ENCODE results near the gene SETD3.

Gene SETD3

GRCh38 chr14:99512571-99513182, 32.0 kb upstream of the SETD3 start:
- DNase-seq (ENCODE audit: insufficient read length, low spot score) (no peak), FAIRE-seq (no peak)
- TF ChIP-seq POLR2AphosphoS5 (IDR thresholded peaks at IDR 0.05; ENCODE audit: low read depth, low read length) = peak; percentile 62; the same call in 1 of the 2 replicates
- TF ChIP-seq TAF1 (IDR thresholded peaks at IDR 0.05; ENCODE audit: low read depth, low read length) = no peak
- no peak for TF ChIP-seq SPI1 (IDR thresholded peaks at IDR 0.05; ENCODE audit: low read depth, low read length)

GRCh38 chr14:99512110-99512449, 31.4 kb upstream of the SETD3 start:
- FAIRE-seq (no peak), DNase-seq (ENCODE audit: insufficient read length, low spot score) (no peak)
- no peak for TF ChIP-seq PAX5 (IDR thresholded peaks at IDR 0.05; ENCODE audit: insufficient read depth, low read length, severe bottlenecking)
- TF ChIP-seq POLR2AphosphoS5 (IDR thresholded peaks at IDR 0.05; ENCODE audit: low read depth, low read length) = no peak
- no peak for TF ChIP-seq SPI1 (IDR thresholded peaks at IDR 0.05; ENCODE audit: low read depth, low read length)
- no peak for TF ChIP-seq POLR2A (IDR thresholded peaks at IDR 0.05; ENCODE audit: low read depth, low read length)
- TF ChIP-seq TAF1 (IDR thresholded peaks at IDR 0.05; ENCODE audit: low read depth, low read length) = no peak
- no peak for TF ChIP-seq POU2F2 (IDR thresholded peaks at IDR 0.05; ENCODE audit: low read depth, low read length)

GRCh38 chr14:99511421-99512109, 30.9 kb upstream of the SETD3 start:
- FAIRE-seq (no peak), DNase-seq (ENCODE audit: insufficient read length, low spot score) (no peak)
- TF ChIP-seq PAX5 (IDR thresholded peaks at IDR 0.05; ENCODE audit: insufficient read depth, low read length, severe bottlenecking) = no peak
- TF ChIP-seq TAF1 (IDR thresholded peaks at IDR 0.05; ENCODE audit: low read depth, low read length) = no peak
- no peak for TF ChIP-seq SPI1 (IDR thresholded peaks at IDR 0.05; ENCODE audit: low read depth, low read length)
- TF ChIP-seq POLR2A (IDR thresholded peaks at IDR 0.05; ENCODE audit: low read depth, low read length) = no peak
- no peak for TF ChIP-seq POU2F2 (IDR thresholded peaks at IDR 0.05; ENCODE audit: low read depth, low read length)
- no peak for TF ChIP-seq POLR2AphosphoS5 (IDR thresholded peaks at IDR 0.05; ENCODE audit: low read depth, low read length)

- FAIRE-seq (no peak), DNase-seq (ENCODE audit: insufficient read length, low spot score) (no peak)
- no peak for TF ChIP-seq TAF1 (IDR thresholded peaks at IDR 0.05; ENCODE audit: low read depth, low read length)
- no peak for TF ChIP-seq POLR2AphosphoS5 (IDR thresholded peaks at IDR 0.05; ENCODE audit: low read depth, low read length)
- TF ChIP-seq PAX5 (IDR thresholded peaks at IDR 0.05; ENCODE audit: insufficient read depth, low read length, severe bottlenecking) = no peak
- TF ChIP-seq POLR2A (IDR thresholded peaks at IDR 0.05; ENCODE audit: low read depth, low read length) = no peak
- TF ChIP-seq SPI1 (IDR thresholded peaks at IDR 0.05; ENCODE audit: low read depth, low read length) = no peak
- no peak for TF ChIP-seq POU2F2 (IDR thresholded peaks at IDR 0.05; ENCODE audit: low read depth, low read length)
Observed at GRCh38 chr14:99510556-99511139, 30.0 kb upstream of the SETD3 start.

GRCh38 chr14:99509871-99510555, 29.4 kb upstream of the SETD3 start:
- FAIRE-seq = no peak
- no peak for DNase-seq (ENCODE audit: insufficient read length, low spot score)
- TF ChIP-seq TAF1 (IDR thresholded peaks at IDR 0.05; ENCODE audit: low read depth, low read length) (no peak), POLR2A (IDR thresholded peaks at IDR 0.05; ENCODE audit: low read depth, low read length) (no peak), PAX5 (IDR thresholded peaks at IDR 0.05; ENCODE audit: insufficient read depth, low read length, severe bottlenecking) (no peak), POLR2AphosphoS5 (IDR thresholded peaks at IDR 0.05; ENCODE audit: low read depth, low read length) (no peak), POU2F2 (IDR thresholded peaks at IDR 0.05; ENCODE audit: low read depth, low read length) (no peak), SPI1 (IDR thresholded peaks at IDR 0.05; ENCODE audit: low read depth, low read length) (no peak)

GRCh38 chr14:99508896-99509629, 28.4 kb upstream of the SETD3 start:
- FAIRE-seq (no peak), DNase-seq (ENCODE audit: insufficient read length, low spot score) (no peak)
- TF ChIP-seq POLR2AphosphoS5 (IDR thresholded peaks at IDR 0.05; ENCODE audit: low read depth, low read length) = 0 out of 2 replicates have a peak, but pooled peaks have one; percentile 10
- TF ChIP-seq POLR2A (IDR thresholded peaks at IDR 0.05; ENCODE audit: low read depth, low read length) = no peak

- FAIRE-seq = no peak
- no peak for DNase-seq (ENCODE audit: insufficient read length, low spot score)
- TF ChIP-seq PAX5 (IDR thresholded peaks at IDR 0.05; ENCODE audit: insufficient read depth, low read length, severe bottlenecking) (no peak), POU2F2 (IDR thresholded peaks at IDR 0.05; ENCODE audit: low read depth, low read length) (no peak), SPI1 (IDR thresholded peaks at IDR 0.05; ENCODE audit: low read depth, low read length) (no peak), POLR2A (IDR thresholded peaks at IDR 0.05; ENCODE audit: low read depth, low read length) (no peak), POLR2AphosphoS5 (IDR thresholded peaks at IDR 0.05; ENCODE audit: low read depth, low read length) (no peak), TAF1 (IDR thresholded peaks at IDR 0.05; ENCODE audit: low read depth, low read length) (no peak)
Observed at GRCh38 chr14:99507860-99508640, 27.4 kb upstream of the SETD3 start.

- DNase-seq (ENCODE audit: insufficient read length, low spot score) = no peak
- FAIRE-seq = no peak
- TF ChIP-seq POLR2A (IDR thresholded peaks at IDR 0.05; ENCODE audit: low read depth, low read length) = no peak
Observed at GRCh38 chr14:99506276-99506675, 25.6 kb upstream of the SETD3 start.

- DNase-seq (ENCODE audit: insufficient read length, low spot score) (no peak), FAIRE-seq (no peak)
- TF ChIP-seq TAF1 (IDR thresholded peaks at IDR 0.05; ENCODE audit: low read depth, low read length) (no peak), POLR2AphosphoS5 (IDR thresholded peaks at IDR 0.05; ENCODE audit: low read depth, low read length) (no peak), SPI1 (IDR thresholded peaks at IDR 0.05; ENCODE audit: low read depth, low read length) (no peak), POU2F2 (IDR thresholded peaks at IDR 0.05; ENCODE audit: low read depth, low read length) (no peak), POLR2A (IDR thresholded peaks at IDR 0.05; ENCODE audit: low read depth, low read length) (no peak), PAX5 (IDR thresholded peaks at IDR 0.05; ENCODE audit: insufficient read depth, low read length, severe bottlenecking) (no peak)
Observed at GRCh38 chr14:99505089-99505488, 24.4 kb upstream of the SETD3 start.
